Prostate gland (tissue), 2 donors: ENCODE results near the gene SHROOM4. TPM values are rescaled to one million over a fixed set of nuclear protein-coding genes. Genes with fewer than 3 reads are reported as not detected.

Source experiments
- DNase-seq: peaks from one replicate; pipeline ENCODE4 v3.0.0-alpha.2; 2019; ENCODE audit warnings: low spot score
- H3K27ac ChIP-seq, 2 donors: fragments of 200-600 bp; sonication (generic); 2 replicates each; pipeline ENCODE4 v1.5.1; 2017 to 2019
- H3K27me3 ChIP-seq: fragments of 200-600 bp; sonication (generic); replicated peaks from 2 replicates; pipeline ENCODE4 v1.5.1; 2019; ENCODE audit not compliant: insufficient read depth
- H3K36me3 ChIP-seq, 2 donors: fragments of 200-600 bp; sonication (generic); 1 replicate in 1 of 2; 2 replicates in 1 of 2; pipeline versions ENCODE4 v1.5.1 to v1.8.1; 2017 to 2019
- H3K4me1 ChIP-seq: fragments of 200-600 bp; sonication (generic); replicated peaks from 2 replicates; pipeline ENCODE4 v1.5.1; 2019
- H3K4me3 ChIP-seq, 2 donors: fragments of 200-600 bp; sonication (generic); 2 replicates each; pipeline ENCODE4 v1.5.1; 2017 to 2019
- H3K9me3 ChIP-seq: fragments of 200-600 bp; sonication (generic); 2 replicates; pipeline ENCODE4 v1.5.1; 2017
- POLR2A ChIP-seq: fragments of 450-650 bp; IDR thresholded peaks from one replicate; pipeline ENCODE4 v1.6.1; 2016; ENCODE audit warnings: antibody characterized with exemption, mild to moderate bottlenecking
- POLR2AphosphoS5 ChIP-seq: sonication (generic); formaldehyde crosslinking; IDR thresholded peaks from one replicate; pipeline ENCODE4 v1.6.1; 2017; ENCODE audit warnings: antibody characterized with exemption
- WGBS: methylation state at CpG from one replicate; pipeline ENCODE4 v1.1.5; 2018; 5-methylcytosine and 5-hydroxymethylcytosine counted together
- intact Hi-C: fragments of 100-400 bp; cut with DNase I; formaldehyde crosslinking; loops from one replicate; pipeline ENCODE4 v1.14.2; 2022
- total RNA-seq, 2 donors: library from RNA; depleted of rRNA; stranded (reverse); fragments of >200 nt; gene quantifications; one replicate each; pipeline ENCODE4 v1.1.0, GENCODE V29; 2016
- TF ChIP-seq, protein P1 (sequence below), 4 experiments: fragments of 200-600 bp in 2 of 4; fragments of 450-650 bp in 2 of 4; sonication (generic) in 2 of 4; IDR thresholded peaks; 1 replicate in 3 of 4; 2 replicates in 1 of 4; pipeline ENCODE4 v1.5.1; 2016 to 2019; ENCODE audit warnings: antibody characterized with exemption in 4 of 4, mild to moderate bottlenecking in 2 of 4, moderate library complexity in 2 of 4

Gene SHROOM4
- total RNA-seq, 2 donors from 2014 or later = 6.1 to 7.3 TPM

GRCh38 chrX:50635817-50636365 is 178.1 kb downstream of the SHROOM4 start:
- H3K27me3 ChIP-seq = no peaks in the 10 kb centered on the region
- WGBS = 58% methylated on average over 4 of the region's 4 CpGs
- DNase-seq = no peak
- no peaks in the 10 kb centered on the region for H3K9me3 ChIP-seq
- no peak overlapping the region for H3K27ac ChIP-seq
- H3K36me3 ChIP-seq = no peaks in the 10 kb centered on the region
- no peaks in the 10 kb centered on the region for H3K4me1 ChIP-seq
- H3K4me3 ChIP-seq = no peak overlapping the region
- intact Hi-C loops = no loop called here
- no peak for TF ChIP-seq POLR2AphosphoS5
- TF ChIP-seq, protein P1, sequence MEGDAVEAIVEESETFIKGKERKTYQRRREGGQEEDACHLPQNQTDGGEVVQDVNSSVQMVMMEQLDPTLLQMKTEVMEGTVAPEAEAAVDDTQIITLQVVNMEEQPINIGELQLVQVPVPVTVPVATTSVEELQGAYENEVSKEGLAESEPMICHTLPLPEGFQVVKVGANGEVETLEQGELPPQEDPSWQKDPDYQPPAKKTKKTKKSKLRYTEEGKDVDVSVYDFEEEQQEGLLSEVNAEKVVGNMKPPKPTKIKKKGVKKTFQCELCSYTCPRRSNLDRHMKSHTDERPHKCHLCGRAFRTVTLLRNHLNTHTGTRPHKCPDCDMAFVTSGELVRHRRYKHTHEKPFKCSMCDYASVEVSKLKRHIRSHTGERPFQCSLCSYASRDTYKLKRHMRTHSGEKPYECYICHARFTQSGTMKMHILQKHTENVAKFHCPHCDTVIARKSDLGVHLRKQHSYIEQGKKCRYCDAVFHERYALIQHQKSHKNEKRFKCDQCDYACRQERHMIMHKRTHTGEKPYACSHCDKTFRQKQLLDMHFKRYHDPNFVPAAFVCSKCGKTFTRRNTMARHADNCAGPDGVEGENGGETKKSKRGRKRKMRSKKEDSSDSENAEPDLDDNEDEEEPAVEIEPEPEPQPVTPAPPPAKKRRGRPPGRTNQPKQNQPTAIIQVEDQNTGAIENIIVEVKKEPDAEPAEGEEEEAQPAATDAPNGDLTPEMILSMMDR (IDR thresholded peaks at IDR 0.05) = no peak
- TF ChIP-seq POLR2A = no peak

GRCh38 chrX:50635162-50635561 is 178.8 kb downstream of the SHROOM4 start:
- WGBS = 100% methylated on average over 9 of the region's 9 CpGs
- Histone ChIP-seq H3K4me3 (no peak overlapping the region), H3K9me3 (no peaks in the 10 kb centered on the region), H3K36me3 (no peaks in the 10 kb centered on the region), H3K4me1 (no peaks in the 10 kb centered on the region), H3K27me3 (no peaks in the 10 kb centered on the region), H3K27ac (no peak overlapping the region)
- DNase-seq = no peak
- no peak for TF ChIP-seq POLR2AphosphoS5
- TF ChIP-seq, protein P1 (IDR thresholded peaks at IDR 0.05) = no peak
- intact Hi-C loops = no loop called here

GRCh38 chrX:50629774-50630173 is 184.2 kb downstream of the SHROOM4 start:
- DNase-seq = no peak
- H3K4me3 ChIP-seq = no peak overlapping the region
- no peaks in the 10 kb centered on the region for H3K4me1 ChIP-seq
- TF ChIP-seq POLR2A = no peak
- TF ChIP-seq, protein P1 (IDR thresholded peaks at IDR 0.05) = no peak
- no peak for TF ChIP-seq POLR2AphosphoS5
- H3K27me3 ChIP-seq = no peaks in the 10 kb centered on the region
- intact Hi-C loops = no loop called here
- WGBS = 63% methylated on average over 5 of the region's 6 CpGs
- no peaks in the 10 kb centered on the region for H3K36me3 ChIP-seq
- H3K9me3 ChIP-seq = no peaks in the 10 kb centered on the region
- H3K27ac ChIP-seq = no peak overlapping the region

DNA sequence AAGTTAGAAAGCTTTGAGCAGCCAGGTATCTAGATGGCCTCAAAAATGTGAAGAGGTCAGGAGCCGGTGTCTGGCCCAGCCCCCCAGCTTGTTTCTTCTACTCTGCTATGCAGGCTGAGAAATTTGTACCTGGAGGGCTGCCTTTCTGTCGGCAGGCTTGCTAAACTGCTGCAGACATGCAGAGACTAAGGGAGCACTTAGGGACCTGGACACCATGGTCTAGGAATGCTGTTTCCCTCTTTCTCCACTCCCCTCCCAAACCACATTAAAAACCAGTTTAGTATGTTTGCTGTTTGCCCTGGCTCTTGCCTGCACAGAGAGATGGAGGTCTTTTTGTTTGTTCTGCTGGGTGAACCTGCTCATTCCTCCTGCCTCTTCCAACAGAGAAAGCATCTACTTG is 186.3 kb downstream of the SHROOM4 start:
- no peak overlapping the region for H3K4me3 ChIP-seq
- H3K4me1 ChIP-seq = no peaks in the 10 kb centered on the region
- 47% methylated on average over 2 of the region's 2 CpGs for WGBS
- DNase-seq = no peak
- H3K36me3 ChIP-seq = no peaks in the 10 kb centered on the region
- no peaks in the 10 kb centered on the region for H3K9me3 ChIP-seq
- H3K27me3 ChIP-seq = no peaks in the 10 kb centered on the region
- TF ChIP-seq POLR2AphosphoS5 (no peak), POLR2A (no peak)
- TF ChIP-seq, protein P1 (IDR thresholded peaks at IDR 0.05) = no peak
- intact Hi-C loops = no loop called here
- no peak overlapping the region for H3K27ac ChIP-seq

DNA sequence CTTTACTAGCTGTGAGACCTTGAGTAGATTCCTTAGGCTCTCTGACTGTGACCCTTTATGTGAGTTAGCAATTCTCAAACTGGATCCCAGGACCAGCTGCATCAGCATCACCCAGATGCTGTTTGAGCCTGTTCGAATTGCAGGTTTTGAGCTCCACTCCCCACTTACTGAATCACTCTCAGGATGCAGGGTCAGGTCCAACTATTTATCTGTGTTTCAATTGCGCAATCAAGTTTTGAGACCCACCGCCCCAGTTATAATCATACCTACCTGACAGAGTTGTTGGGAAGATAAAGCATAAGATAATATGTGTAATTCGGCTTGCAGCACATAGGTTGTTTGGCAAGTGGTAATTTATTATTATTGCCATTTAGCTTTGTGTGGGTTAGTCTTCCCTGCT is 187.6 kb downstream of the SHROOM4 start:
- DNase-seq = no peak
- TF ChIP-seq POLR2AphosphoS5 (no peak), POLR2A (no peak)
- TF ChIP-seq, protein P1 (IDR thresholded peaks at IDR 0.05) = no peak
- H3K27ac ChIP-seq = no peak overlapping the region
- H3K27me3 ChIP-seq = no peaks in the 10 kb centered on the region
- no peaks in the 10 kb centered on the region for H3K4me1 ChIP-seq
- H3K4me3 ChIP-seq = no peak overlapping the region
- no peaks in the 10 kb centered on the region for H3K9me3 ChIP-seq
- WGBS = 79% methylated on average over 4 of the region's 4 CpGs
- intact Hi-C loops = no loop called here
- no peaks in the 10 kb centered on the region for H3K36me3 ChIP-seq
